Neural progenitor cell (in vitro differentiated cells): ENCODE measurements around the gene CYB5R4. TPM values are rescaled to one million over a fixed set of nuclear protein-coding genes. Genes with fewer than 3 reads are reported as not detected.

Experiments used
- DNase-seq: peaks from one replicate; pipeline ENCODE4 v3.0.0-alpha.2; 2016; ENCODE audit warnings: low spot score
- H2AFZ ChIP-seq: fragments of 200-600 bp; sonication (generic); replicated peaks from 2 replicates; pipeline ENCODE4 v1.6.1; 2016; ENCODE audit warnings: antibody characterized with exemption
- H3F3A ChIP-seq: fragments of 200-600 bp; sonication (generic); 2 replicates; pipeline ENCODE4 v1.6.1; 2016; ENCODE audit warnings: antibody characterized with exemption, low read depth
- H3K27ac ChIP-seq: fragments of 200-600 bp; sonication (generic); 2 replicates; pipeline ENCODE4 v1.5.1; 2016; ENCODE audit warnings: mild to moderate bottlenecking
- H3K27me3 ChIP-seq: fragments of 200-600 bp; sonication (generic); 2 replicates; pipeline ENCODE4 v1.6.1; 2016; ENCODE audit warnings: mild to moderate bottlenecking, moderate library complexity
- H3K36me3 ChIP-seq: fragments of 200-600 bp; sonication (generic); 2 replicates; pipeline ENCODE4 v1.5.1; 2016
- H3K4me1 ChIP-seq: fragments of 200-600 bp; sonication (generic); 2 replicates; pipeline ENCODE4 v1.6.1; 2016; ENCODE audit warnings: mixed run types
- H3K4me2 ChIP-seq: fragments of 200-600 bp; sonication (generic); 2 replicates; pipeline ENCODE4 v1.6.1; 2016
- H3K4me3 ChIP-seq: fragments of 200-600 bp; sonication (generic); 2 replicates; pipeline ENCODE4 v1.5.1; 2016
- H3K79me2 ChIP-seq: fragments of 200-600 bp; sonication (generic); 2 replicates; pipeline ENCODE4 v1.6.1; 2016; ENCODE audit warnings: low read depth
- H3K9ac ChIP-seq: fragments of 200-600 bp; sonication (generic); 2 replicates; pipeline ENCODE4 v1.6.1; 2016
- H3K9me3 ChIP-seq: fragments of 200-600 bp; sonication (generic); 2 replicates; pipeline ENCODE4 v1.5.1; 2016; ENCODE audit warnings: low read depth
- H4K20me1 ChIP-seq: fragments of 200-600 bp; sonication (generic); 2 replicates; pipeline ENCODE4 v1.6.1; 2016; ENCODE audit warnings: low read depth
- H3K27ac Mint-ChIP-seq: 3 replicates; pipeline ENCODE4 v1.8.0; 2021; ENCODE audit warnings: mixed read lengths
- H3K27me3 Mint-ChIP-seq: 2 replicates; pipeline ENCODE4 v1.8.0; 2022; ENCODE audit warnings: low read depth, mild to moderate bottlenecking, inconsistent platforms, moderate library complexity, mixed read lengths; ENCODE audit not compliant: insufficient read depth
- H3K36me3 Mint-ChIP-seq: 3 replicates; pipeline ENCODE4 v1.8.0; 2021; ENCODE audit warnings: mixed read lengths
- H3K4me1 Mint-ChIP-seq: 3 replicates; pipeline ENCODE4 v1.8.0; 2021; ENCODE audit warnings: mixed read lengths
- H3K4me3 Mint-ChIP-seq: 3 replicates; pipeline ENCODE4 v1.8.0; 2021; ENCODE audit warnings: mild to moderate bottlenecking, moderate library complexity, mixed read lengths
- H3K9me3 Mint-ChIP-seq: 3 replicates; pipeline ENCODE4 v1.8.0; 2020; ENCODE audit warnings: mixed read lengths
- EZH2 ChIP-seq: fragments of 200-600 bp; sonication (generic); IDR thresholded peaks from 2 replicates; pipeline ENCODE4 v1.6.1; 2017; ENCODE audit warnings: antibody characterized with exemption, mild to moderate bottlenecking, moderate library complexity
- EZH2phosphoT487 ChIP-seq: fragments of 200-600 bp; sonication (generic); IDR thresholded peaks from 2 replicates; pipeline ENCODE4 v1.6.1; 2017; ENCODE audit warnings: antibody characterized with exemption
- total RNA-seq: library from RNA; depleted of rRNA; stranded (reverse); fragments of >200 nt; gene quantifications from 2 replicates; pipeline ENCODE4 v1.2.3, GENCODE V29; 2015; ENCODE audit warnings: low replicate concordance
- TF ChIP-seq, protein P1 (sequence below): fragments of 200-600 bp; sonication (generic); IDR thresholded peaks from 2 replicates; pipeline ENCODE4 v1.5.1; 2017; ENCODE audit warnings: antibody characterized with exemption, mild to moderate bottlenecking

CYB5R4 gene
- total RNA-seq, 1 donor from 2014 or later = 8.5 TPM

DNA sequence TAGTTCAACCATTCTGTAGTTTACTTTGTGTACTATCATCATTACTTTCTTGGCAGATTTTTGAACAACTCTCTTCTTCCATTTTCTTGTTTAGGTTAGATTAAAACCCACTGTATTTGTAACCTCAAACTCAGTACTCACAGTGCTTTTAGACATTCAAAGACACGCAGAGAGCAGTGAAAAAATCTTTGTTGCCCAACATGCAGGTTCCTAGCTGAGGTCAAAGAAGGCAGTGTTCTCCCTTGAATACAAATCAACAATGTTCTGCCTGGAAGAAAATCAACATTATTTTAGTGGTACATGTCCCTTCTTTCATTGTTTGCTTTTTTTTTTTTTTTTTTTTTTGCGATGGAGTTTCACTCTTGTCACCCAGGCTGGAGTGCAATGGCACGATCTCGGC, 11.2 kb downstream of the CYB5R4 start:
- Mint-ChIP-seq H3K4me3 (no peak overlapping the region), H3K4me1 (no peaks in the 10 kb centered on the region), H3K36me3 (peaks cover 22% of the 10 kb centered on the region), H3K27me3 (no peaks in the 10 kb centered on the region), H3K9me3 (peaks cover 19% of the 10 kb centered on the region), H3K27ac (no peak overlapping the region)
- Histone ChIP-seq H3K9me3 (no peaks in the 10 kb centered on the region), H3K4me1 (no peaks in the 10 kb centered on the region), H3K27ac (no peak overlapping the region), H4K20me1 (no peaks in the 10 kb centered on the region), H3K9ac (no peak overlapping the region), H3K27me3 (no peaks in the 10 kb centered on the region), H3K4me2 (no peak overlapping the region), H3K4me3 (no peak overlapping the region), H3K36me3 (no peaks in the 10 kb centered on the region), H2AFZ (no peak overlapping the region), H3K79me2 (no peaks in the 10 kb centered on the region), H3F3A (no peaks in the 10 kb centered on the region)
- no peak for TF ChIP-seq EZH2phosphoT487
- TF ChIP-seq EZH2 = no peak
- TF ChIP-seq, protein P1, sequence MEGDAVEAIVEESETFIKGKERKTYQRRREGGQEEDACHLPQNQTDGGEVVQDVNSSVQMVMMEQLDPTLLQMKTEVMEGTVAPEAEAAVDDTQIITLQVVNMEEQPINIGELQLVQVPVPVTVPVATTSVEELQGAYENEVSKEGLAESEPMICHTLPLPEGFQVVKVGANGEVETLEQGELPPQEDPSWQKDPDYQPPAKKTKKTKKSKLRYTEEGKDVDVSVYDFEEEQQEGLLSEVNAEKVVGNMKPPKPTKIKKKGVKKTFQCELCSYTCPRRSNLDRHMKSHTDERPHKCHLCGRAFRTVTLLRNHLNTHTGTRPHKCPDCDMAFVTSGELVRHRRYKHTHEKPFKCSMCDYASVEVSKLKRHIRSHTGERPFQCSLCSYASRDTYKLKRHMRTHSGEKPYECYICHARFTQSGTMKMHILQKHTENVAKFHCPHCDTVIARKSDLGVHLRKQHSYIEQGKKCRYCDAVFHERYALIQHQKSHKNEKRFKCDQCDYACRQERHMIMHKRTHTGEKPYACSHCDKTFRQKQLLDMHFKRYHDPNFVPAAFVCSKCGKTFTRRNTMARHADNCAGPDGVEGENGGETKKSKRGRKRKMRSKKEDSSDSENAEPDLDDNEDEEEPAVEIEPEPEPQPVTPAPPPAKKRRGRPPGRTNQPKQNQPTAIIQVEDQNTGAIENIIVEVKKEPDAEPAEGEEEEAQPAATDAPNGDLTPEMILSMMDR = no peak
- no peak for DNase-seq

DNA sequence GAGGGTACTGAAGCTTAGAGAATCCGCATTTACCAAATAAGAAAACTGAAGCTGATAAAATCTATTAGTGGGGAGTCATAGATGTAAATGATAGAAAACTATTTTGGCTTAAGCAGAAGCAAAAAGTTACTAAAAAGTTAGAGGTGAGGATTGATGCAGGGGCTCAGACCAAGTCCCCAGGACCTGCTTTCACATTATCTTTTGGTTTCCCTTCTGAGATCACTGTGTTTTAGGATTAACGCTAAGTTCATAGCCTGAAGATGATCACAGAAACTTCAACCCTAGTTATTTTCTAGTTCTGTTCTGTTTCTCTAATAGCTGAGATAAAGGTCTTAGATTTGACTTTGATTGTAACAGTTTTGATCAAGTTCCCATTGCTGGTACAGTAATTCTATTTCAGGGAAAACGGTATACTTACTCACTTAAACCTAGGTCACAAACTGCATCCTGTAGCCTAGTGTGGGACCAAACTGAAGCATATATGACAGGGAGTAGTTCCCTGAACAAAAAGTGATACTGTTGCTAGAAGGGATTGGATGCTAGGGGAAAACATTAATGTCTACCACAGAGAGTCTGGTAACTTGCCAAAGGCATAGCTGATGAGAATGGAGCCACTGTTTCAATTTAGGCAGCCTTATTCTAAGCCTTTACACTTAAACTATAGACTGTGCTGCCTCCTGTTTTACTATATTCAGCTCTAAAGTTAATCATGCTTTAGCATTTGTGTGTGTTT, 13.1 kb downstream of the CYB5R4 start:
- no peaks in the 10 kb centered on the region for H3K27me3 ChIP-seq
- Mint-ChIP-seq H3K36me3 (peaks cover 14% of the 10 kb centered on the region), H3K27me3 (no peaks in the 10 kb centered on the region), H3K9me3 (peaks cover 11% of the 10 kb centered on the region), H3K4me1 (peaks cover 3% of the 10 kb centered on the region), H3K27ac (no peak overlapping the region), H3K4me3 (no peak overlapping the region)
- no peak overlapping the region for H2AFZ ChIP-seq
- no peaks in the 10 kb centered on the region for H4K20me1 ChIP-seq
- no peaks in the 10 kb centered on the region for H3K9me3 ChIP-seq
- no peak for DNase-seq
- no peak overlapping the region for H3K4me3 ChIP-seq
- no peak overlapping the region for H3K4me2 ChIP-seq
- H3K27ac ChIP-seq = no peak overlapping the region
- H3F3A ChIP-seq = no peaks in the 10 kb centered on the region
- no peak overlapping the region for H3K9ac ChIP-seq
- H3K36me3 ChIP-seq = no peaks in the 10 kb centered on the region
- TF ChIP-seq, protein P1 = no peak
- TF ChIP-seq EZH2phosphoT487 (no peak), EZH2 (no peak)
- H3K4me1 ChIP-seq = peaks cover 10% of the 10 kb centered on the region
- H3K79me2 ChIP-seq = no peaks in the 10 kb centered on the region

DNA sequence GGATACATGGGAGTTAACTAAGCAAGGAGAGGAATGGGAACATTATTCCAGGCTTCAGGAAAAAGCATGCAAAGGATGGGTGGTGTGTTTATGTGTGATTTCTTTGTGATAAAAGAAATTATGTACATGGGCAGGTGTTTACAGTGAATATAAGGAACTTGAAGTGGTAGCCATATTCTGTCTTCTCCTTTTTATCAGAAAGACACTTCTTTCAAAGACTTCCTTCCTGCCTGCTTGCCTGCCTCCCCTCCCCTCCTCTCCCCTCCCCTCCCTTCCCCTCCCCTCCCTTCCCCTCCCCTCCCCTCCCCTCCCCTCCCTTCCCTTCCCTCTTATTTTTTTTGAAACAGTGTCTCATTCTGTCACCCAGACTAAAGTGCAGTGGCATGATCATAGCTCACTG, 14.4 kb downstream of the CYB5R4 start:
- no peaks in the 10 kb centered on the region for H3K27me3 Mint-ChIP-seq
- no peak for DNase-seq
- peaks cover 5% of the 10 kb centered on the region for H3K4me1 Mint-ChIP-seq
- no peak overlapping the region for H3K4me3 ChIP-seq
- no peak overlapping the region for H3K4me2 ChIP-seq
- H3K9ac ChIP-seq = no peak overlapping the region
- no peaks in the 10 kb centered on the region for H4K20me1 ChIP-seq
- H3K9me3 ChIP-seq = no peaks in the 10 kb centered on the region
- no peak for TF ChIP-seq EZH2
- TF ChIP-seq, protein P1 = no peak
- no peak for TF ChIP-seq EZH2phosphoT487
- no peaks in the 10 kb centered on the region for H3K9me3 Mint-ChIP-seq
- H2AFZ ChIP-seq = no peak overlapping the region
- H3K27ac Mint-ChIP-seq = no peak overlapping the region
- H3K79me2 ChIP-seq = no peaks in the 10 kb centered on the region
- no peak overlapping the region for H3K4me3 Mint-ChIP-seq
- H3K36me3 ChIP-seq = no peaks in the 10 kb centered on the region
- H3K27ac ChIP-seq = no peak overlapping the region
- H3K36me3 Mint-ChIP-seq = peaks cover 4% of the 10 kb centered on the region
- no peaks in the 10 kb centered on the region for H3K27me3 ChIP-seq
- H3K4me1 ChIP-seq = peaks cover 13% of the 10 kb centered on the region
- H3F3A ChIP-seq = no peaks in the 10 kb centered on the region
